Activated CD4-positive, alpha-beta T cell treated with anti-CD3 and anti-CD28 coated beads, Interleukin-2, amount 10 ng/mL, durations not matched to agents 7 days and 5 days (primary cell): ENCODE results near the gene SMO. TPM values are rescaled to one million over a fixed set of nuclear protein-coding genes. Genes with fewer than 3 reads are reported as not detected.

ENCODE experiments used
- total RNA-seq, 2 experiments: library from RNA; stranded (reverse); gene quantifications; one replicate each; pipeline ENCODE4 v1.2.3, GENCODE V29; 2021

SMO gene
- total RNA-seq, 2 experiments from 2014 or later = not detected

Other genes starting within 250 kb of the SMO start
- gene TNPO3, start 133.5 kb upstream of the SMO start, total RNA-seq = 10 to 100 TPM; 44.3 to 48.1 TPM
- 1 to 10 TPM; 2.8 to 3.0 TPM for gene TSPAN33, start 43.9 kb upstream of the SMO start, total RNA-seq
- gene AHCYL2, start 36.4 kb downstream of the SMO start, total RNA-seq = 10 to 100 TPM in 1 of 2 experiments, 1 to 10 TPM in 1; 9.7 to 11.4 TPM
- 10 to 100 TPM; 10.7 to 12.1 TPM for gene STRIP2, start 245.8 kb downstream of the SMO start, total RNA-seq